Spleen (tissue), 7 donors: ENCODE measurements around the gene OR5H2.

ENCODE experiments used
- CTCF ChIP-seq, 11 experiments: fragments of 200-600 bp in 7 of 11; fragments of 450-650 bp in 4 of 11; sonication (generic) in 4 of 11; IDR thresholded peaks in 8 of 11; conservative IDR thresholded peaks in 3 of 11; 1 replicate in 7 of 11; 2 replicates in 4 of 11; pipeline versions ENCODE4 v1.4.0 to v1.8.0; 2016 to 2021; ENCODE audit warnings: antibody characterized with exemption in 11 of 11, inconsistent platforms in 4 of 11, mild to moderate bottlenecking in 1 of 11
- POLR2A ChIP-seq, 3 donors: fragments of 450-650 bp; IDR thresholded peaks; one replicate each; pipeline ENCODE4 v1.5.1; 2017; ENCODE audit warnings: antibody characterized with exemption in 3 of 3, mild to moderate bottlenecking in 1 of 3
- donor health status: DM: no; HTN: no; CAD: no; lungs with moderate emphysema.
- donor health status: DM: no; HTN: no; CAD: no.
- donor health status: DM: no; HTN: no; CAD: no.

GRCh38 chr3:98269846-98270245 lies 12.5 kb upstream of the OR5H2 start:
- TF ChIP-seq POLR2A (IDR thresholded peaks at IDR 0.05), result no peak
- no peak for TF ChIP-seq CTCF (IDR thresholded peaks at IDR 0.05 in 8 of 11, conservative IDR thresholded peaks at IDR 0.05 in 3 of 11)
